Measurements from ENCODE around the gene UNC93B1.

UNC93B1 gene

DNA sequence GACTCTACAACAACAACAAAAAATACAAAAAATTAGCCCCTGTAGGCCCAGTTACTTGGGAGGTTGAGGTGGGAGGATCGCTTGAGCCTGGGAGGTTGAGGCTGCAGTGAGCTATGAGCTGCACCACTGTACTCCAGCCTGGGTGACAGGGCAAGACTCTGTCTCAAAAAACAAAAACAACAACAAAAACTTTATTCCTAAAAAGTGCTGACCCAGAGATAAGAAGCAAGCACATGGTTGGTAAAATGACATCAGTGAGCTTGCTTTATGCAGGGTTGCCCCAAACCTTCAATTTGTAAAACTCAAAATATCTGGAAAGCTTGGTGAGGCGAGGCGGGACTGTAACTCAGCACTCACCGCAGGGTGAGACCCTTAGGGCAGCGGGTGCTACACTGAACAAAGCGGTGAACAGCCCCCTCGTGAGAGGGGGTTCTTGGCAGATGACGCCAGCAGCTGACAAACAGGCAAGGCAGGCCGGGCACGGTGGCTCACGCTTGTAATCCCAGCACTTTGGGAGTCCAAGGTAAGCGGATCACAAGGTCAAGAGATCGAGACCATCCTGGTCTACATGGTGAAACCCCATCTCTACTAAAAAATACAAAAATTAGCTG lies 31.5 kb upstream of the UNC93B1 start:
- TF ChIP-seq, protein P1, sequence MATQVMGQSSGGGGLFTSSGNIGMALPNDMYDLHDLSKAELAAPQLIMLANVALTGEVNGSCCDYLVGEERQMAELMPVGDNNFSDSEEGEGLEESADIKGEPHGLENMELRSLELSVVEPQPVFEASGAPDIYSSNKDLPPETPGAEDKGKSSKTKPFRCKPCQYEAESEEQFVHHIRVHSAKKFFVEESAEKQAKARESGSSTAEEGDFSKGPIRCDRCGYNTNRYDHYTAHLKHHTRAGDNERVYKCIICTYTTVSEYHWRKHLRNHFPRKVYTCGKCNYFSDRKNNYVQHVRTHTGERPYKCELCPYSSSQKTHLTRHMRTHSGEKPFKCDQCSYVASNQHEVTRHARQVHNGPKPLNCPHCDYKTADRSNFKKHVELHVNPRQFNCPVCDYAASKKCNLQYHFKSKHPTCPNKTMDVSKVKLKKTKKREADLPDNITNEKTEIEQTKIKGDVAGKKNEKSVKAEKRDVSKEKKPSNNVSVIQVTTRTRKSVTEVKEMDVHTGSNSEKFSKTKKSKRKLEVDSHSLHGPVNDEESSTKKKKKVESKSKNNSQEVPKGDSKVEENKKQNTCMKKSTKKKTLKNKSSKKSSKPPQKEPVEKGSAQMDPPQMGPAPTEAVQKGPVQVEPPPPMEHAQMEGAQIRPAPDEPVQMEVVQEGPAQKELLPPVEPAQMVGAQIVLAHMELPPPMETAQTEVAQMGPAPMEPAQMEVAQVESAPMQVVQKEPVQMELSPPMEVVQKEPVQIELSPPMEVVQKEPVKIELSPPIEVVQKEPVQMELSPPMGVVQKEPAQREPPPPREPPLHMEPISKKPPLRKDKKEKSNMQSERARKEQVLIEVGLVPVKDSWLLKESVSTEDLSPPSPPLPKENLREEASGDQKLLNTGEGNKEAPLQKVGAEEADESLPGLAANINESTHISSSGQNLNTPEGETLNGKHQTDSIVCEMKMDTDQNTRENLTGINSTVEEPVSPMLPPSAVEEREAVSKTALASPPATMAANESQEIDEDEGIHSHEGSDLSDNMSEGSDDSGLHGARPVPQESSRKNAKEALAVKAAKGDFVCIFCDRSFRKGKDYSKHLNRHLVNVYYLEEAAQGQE (IDR thresholded peaks at IDR 0.05; ENCODE audit: low read depth), result no peak

DNA sequence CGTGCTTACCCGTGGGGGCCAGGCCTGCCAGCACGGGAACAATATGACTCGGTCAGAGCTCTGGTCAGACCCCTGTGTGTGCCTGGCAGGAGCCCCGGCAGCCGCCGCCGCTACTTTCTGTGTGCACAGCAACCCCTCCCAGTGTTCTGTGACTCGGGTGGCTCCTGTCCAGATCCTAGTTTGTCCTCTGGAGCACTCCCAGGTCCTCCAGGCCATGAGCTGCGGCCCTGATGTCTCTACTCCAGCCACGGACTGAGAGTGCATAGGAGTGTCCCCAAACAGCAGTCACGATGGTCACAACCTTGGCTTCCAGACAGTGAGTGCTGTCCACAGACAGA lies 29.8 kb upstream of the UNC93B1 start:
- TF ChIP-seq CEBPB (IDR thresholded peaks at IDR 0.05), result no peak
- no peak for TF ChIP-seq EGR1 (IDR thresholded peaks at IDR 0.05)
- TF ChIP-seq ZBTB7A (IDR thresholded peaks at IDR 0.05; ENCODE audit: low read depth), result no peak
- TF ChIP-seq RAD21 (IDR thresholded peaks at IDR 0.05; ENCODE audit: low read depth), result no peak
- TF ChIP-seq, protein P2, sequence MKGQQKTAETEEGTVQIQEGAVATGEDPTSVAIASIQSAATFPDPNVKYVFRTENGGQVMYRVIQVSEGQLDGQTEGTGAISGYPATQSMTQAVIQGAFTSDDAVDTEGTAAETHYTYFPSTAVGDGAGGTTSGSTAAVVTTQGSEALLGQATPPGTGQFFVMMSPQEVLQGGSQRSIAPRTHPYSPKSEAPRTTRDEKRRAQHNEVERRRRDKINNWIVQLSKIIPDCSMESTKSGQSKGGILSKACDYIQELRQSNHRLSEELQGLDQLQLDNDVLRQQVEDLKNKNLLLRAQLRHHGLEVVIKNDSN (IDR thresholded peaks at IDR 0.05), result no peak

DNA sequence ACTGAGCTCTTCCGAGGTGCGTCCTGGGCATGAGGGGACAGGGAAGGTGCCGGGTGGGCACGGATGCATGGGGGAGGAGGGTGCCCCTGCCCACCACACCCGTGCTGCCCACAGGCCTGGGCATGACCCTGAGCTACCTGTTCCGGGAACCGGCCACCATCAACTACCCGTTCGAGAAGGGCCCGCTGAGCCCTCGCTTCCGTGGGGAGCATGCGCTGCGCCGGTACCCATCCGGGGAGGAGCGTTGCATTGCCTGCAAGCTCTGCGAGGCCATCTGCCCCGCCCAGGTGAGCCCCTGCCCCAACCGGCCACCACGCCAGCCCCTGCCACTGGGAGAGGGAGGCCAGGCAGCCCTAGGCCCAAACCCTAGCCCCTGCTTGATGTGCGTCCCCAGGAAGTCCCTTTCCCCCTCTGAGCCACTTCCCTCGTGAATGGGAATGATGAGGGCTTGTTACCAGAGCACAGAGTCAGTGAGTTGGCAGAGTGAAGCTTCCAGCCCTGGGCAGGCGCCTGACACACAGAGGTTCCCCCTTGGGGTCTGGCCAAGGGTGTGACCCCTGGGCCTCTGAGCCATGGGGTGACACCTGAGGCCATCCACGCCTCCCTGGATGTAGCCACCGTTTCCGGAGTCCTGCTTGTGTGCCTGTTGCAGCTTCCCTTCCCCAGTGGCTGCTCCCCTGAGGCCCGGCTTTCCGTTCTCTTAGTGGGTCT lies 29.3 kb upstream of the UNC93B1 start:
- no peak for TF ChIP-seq ZBTB7A (IDR thresholded peaks at IDR 0.05; ENCODE audit: low read depth)
- no peak for TF ChIP-seq FOXM1 (IDR thresholded peaks at IDR 0.05; ENCODE audit: borderline replicate concordance, low read depth)
- no peak for TF ChIP-seq EGR1 (IDR thresholded peaks at IDR 0.05)
- TF ChIP-seq NFIC (IDR thresholded peaks at IDR 0.05), result no peak
- TF ChIP-seq TAF1 (IDR thresholded peaks at IDR 0.05; ENCODE audit: low read depth), result no peak
- TF ChIP-seq, protein P1 (IDR thresholded peaks at IDR 0.05; ENCODE audit: low read depth), result no peak
- no peak for TF ChIP-seq YY1 (IDR thresholded peaks at IDR 0.05; ENCODE audit: low read depth)
- TF ChIP-seq, protein P3, sequence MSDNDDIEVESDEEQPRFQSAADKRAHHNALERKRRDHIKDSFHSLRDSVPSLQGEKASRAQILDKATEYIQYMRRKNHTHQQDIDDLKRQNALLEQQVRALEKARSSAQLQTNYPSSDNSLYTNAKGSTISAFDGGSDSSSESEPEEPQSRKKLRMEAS (IDR thresholded peaks at IDR 0.05), result no peak

DNA sequence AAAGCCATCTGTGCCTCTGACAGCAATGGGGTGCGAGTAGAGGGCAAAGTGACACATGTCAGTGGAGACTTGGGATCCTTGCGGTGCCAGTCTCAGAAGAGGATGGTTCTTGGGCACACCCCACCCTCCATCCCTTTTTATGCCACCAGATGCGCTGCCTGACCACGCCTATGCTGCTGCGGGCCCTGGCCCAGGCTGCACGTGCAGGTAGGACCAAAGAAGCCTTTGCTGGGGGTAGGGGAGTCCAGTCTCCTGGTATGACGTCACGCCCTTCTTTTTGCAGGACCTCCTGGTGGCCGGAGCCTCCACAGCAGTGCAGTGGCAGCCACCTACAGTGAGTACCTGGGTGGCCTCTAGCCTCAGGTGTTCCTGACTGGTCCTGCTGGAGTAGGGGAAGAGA lies 28.1 kb upstream of the UNC93B1 start:
- TF ChIP-seq FOXM1 (IDR thresholded peaks at IDR 0.05; ENCODE audit: borderline replicate concordance, low read depth) (no peak), RAD21 (IDR thresholded peaks at IDR 0.05; ENCODE audit: low read depth) (no peak), NFIC (IDR thresholded peaks at IDR 0.05) (no peak)
- TF ChIP-seq, protein P2 (IDR thresholded peaks at IDR 0.05), result no peak
- TF ChIP-seq, protein P3 (IDR thresholded peaks at IDR 0.05), result no peak

DNA sequence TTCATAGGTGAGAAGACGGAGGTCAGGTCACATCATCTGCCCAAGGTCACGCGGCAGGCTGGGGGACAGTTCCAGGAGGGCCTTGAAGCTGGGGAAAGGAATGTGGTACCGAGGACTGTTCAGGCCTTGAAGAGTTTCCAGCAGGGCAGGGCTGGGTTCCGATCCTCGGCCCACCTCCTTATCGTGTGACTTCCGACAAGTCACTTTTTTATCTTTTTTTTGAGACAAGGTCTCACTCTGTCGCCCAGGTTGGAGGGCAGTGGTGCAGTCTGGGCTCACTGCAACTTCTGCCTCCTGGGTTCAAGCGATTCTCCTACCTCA lies 27.2 kb upstream of the UNC93B1 start:
- TF ChIP-seq TAF1 (IDR thresholded peaks at IDR 0.05; ENCODE audit: low read depth), result no peak

DNA sequence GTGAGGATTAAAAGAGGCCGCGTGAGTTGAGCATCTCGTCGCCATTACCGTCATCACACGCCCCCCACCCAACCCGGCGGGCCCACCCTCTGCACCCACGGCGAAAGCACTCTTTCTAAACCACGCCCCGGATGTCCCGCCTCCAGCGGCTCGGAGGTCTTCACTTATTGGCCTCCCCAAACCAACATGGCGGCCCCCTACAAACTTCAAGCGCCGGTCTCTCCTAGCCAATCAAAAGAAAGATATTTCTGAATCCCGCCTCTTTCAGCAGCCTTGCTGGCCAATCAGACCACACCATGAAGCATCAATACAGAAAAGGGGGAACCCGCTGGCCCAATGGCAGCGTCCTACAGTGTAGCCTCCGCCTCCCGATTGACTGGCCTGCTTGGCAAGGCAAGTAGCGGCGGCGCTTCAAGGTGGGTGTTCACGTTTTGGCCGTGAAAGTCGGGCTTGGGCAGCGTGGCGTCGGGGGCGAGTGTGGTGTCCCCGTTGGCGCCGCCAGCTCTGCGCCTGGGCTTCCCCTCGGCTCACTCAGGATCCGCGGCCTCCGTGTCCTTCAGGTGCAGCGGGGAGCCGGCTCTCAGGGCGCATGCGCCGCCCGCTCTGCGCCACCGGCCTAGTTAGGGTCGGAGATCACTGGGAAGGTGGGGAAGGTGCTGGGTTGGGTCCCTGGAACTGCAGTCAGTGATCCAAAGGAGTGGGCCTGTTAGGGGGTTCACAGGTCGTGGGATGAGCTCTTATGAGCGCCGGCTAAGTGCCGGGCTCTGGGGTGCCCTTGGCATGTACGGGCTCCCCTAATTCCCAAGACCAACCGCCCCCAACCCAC lies 26.6 kb upstream of the UNC93B1 start, which contains the start of gene NDUFS8:
Gene NDUFS8 (plus strand): TSS at position 364 of the 826 bp plus-strand sequence. CDS start 1,471 bp downstream, outside the sequence.
- TF ChIP-seq, protein P2 (IDR thresholded peaks at IDR 0.05), result no peak
- peak; percentile 89 for TF ChIP-seq YY1 (IDR thresholded peaks at IDR 0.05; ENCODE audit: low read depth)
- TF ChIP-seq, protein P3 (IDR thresholded peaks at IDR 0.05), result peak; percentile 76
- TF ChIP-seq TAF1 (IDR thresholded peaks at IDR 0.05; ENCODE audit: low read depth), result peak; percentile 70
- TF ChIP-seq ZBTB7A (IDR thresholded peaks at IDR 0.05; ENCODE audit: low read depth), result peak; percentile 89; the same call in 1 of the 2 replicates
- TF ChIP-seq TCF12 (IDR thresholded peaks at IDR 0.05; ENCODE audit: low read depth), result peak; percentile 25; the same call in 1 of the 2 replicates
- no peak for TF ChIP-seq RAD21 (IDR thresholded peaks at IDR 0.05; ENCODE audit: low read depth)
- TF ChIP-seq NFIC (IDR thresholded peaks at IDR 0.05), result 0 out of 2 replicates have a peak, but pooled peaks have one; percentile 20
- TF ChIP-seq CEBPB (IDR thresholded peaks at IDR 0.05), result no peak

All from Ishikawa (cell line).